ENCODE measurements around the gene MICALL2. TPM values are rescaled to one million over a fixed set of nuclear protein-coding genes. Genes with fewer than 3 reads are reported as not detected.

The MICALL2 gene
- total RNA-seq, 1 experiment from 2014 or later, result not detected

GRCh38 chr7:1402791-1403637 is 56.3 kb downstream of the MICALL2 start:
- H3K36me3 ChIP-seq (ENCODE audit: insufficient read depth, low read length), result no peaks in the 10 kb centered on the region
- DNase-seq, result no peak
- no peaks in the 10 kb centered on the region for H3K79me2 ChIP-seq (ENCODE audit: low read length)
- H3K9me2 ChIP-seq (replicated peaks; ENCODE audit: insufficient read depth, low read length), result no peaks in the 10 kb centered on the region
- no peak overlapping the region for H3K4me3 ChIP-seq (ENCODE audit: low read length)
- no peak overlapping the region for H3K4me2 ChIP-seq (ENCODE audit: low read depth, low read length, poor library complexity, severe bottlenecking)
- H3K4me1 ChIP-seq (ENCODE audit: low read length), result no peaks in the 10 kb centered on the region
- H3K27ac ChIP-seq (ENCODE audit: low read length), result no peak overlapping the region
- H2AFZ ChIP-seq (ENCODE audit: low read length), result no peak overlapping the region
- no peak overlapping the region for H3K9ac ChIP-seq (ENCODE audit: low read length)
- H4K20me1 ChIP-seq (ENCODE audit: insufficient read depth, low read depth, low read length), result no peaks in the 10 kb centered on the region
- H3K27me3 ChIP-seq (ENCODE audit: low read length), result no peaks in the 10 kb centered on the region
- H3K9me3 ChIP-seq (ENCODE audit: low read length), result no peaks in the 10 kb centered on the region

- Histone ChIP-seq H3K4me1 (ENCODE audit: low read length) (no peaks in the 10 kb centered on the region), H2AFZ (ENCODE audit: low read length) (no peak overlapping the region), H3K79me2 (ENCODE audit: low read length) (no peaks in the 10 kb centered on the region), H3K9me3 (ENCODE audit: low read length) (no peaks in the 10 kb centered on the region), H3K4me2 (ENCODE audit: low read depth, low read length, poor library complexity, severe bottlenecking) (no peak overlapping the region), H3K27me3 (ENCODE audit: low read length) (no peaks in the 10 kb centered on the region), H3K4me3 (ENCODE audit: low read length) (no peak overlapping the region), H3K9ac (ENCODE audit: low read length) (no peak overlapping the region), H3K9me2 (replicated peaks; ENCODE audit: insufficient read depth, low read length) (no peaks in the 10 kb centered on the region), H3K36me3 (ENCODE audit: insufficient read depth, low read length) (no peaks in the 10 kb centered on the region), H3K27ac (ENCODE audit: low read length) (no peak overlapping the region), H4K20me1 (ENCODE audit: insufficient read depth, low read depth, low read length) (no peaks in the 10 kb centered on the region)
- DNase-seq, result no peak
Observed at GRCh38 chr7:1402110-1402790, 57.0 kb downstream of the MICALL2 start.

DNA sequence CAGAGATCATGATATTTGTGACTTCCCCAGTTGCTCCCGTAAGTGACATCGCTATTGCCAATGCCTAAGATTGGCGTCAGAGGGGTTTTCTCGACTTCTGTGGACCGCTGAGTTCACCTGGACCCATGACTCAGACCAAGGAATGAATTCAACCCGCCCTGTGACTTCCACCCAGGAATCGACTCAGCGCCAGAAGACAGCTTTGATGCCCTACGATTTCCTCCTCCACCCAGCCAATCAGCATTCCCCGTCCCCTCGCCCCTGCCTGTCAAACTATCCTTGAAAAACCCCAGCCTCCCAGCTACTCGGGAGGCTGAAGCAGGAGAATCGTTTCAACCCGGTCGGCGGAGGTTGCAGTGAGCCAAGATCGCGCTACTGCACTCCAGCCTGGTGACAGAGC is 58.3 kb downstream of the MICALL2 start:
- Histone ChIP-seq H3K36me3 (ENCODE audit: insufficient read depth, low read length) (no peaks in the 10 kb centered on the region), H3K4me2 (ENCODE audit: low read depth, low read length, poor library complexity, severe bottlenecking) (no peak overlapping the region), H3K9ac (ENCODE audit: low read length) (no peak overlapping the region), H3K9me2 (replicated peaks; ENCODE audit: insufficient read depth, low read length) (no peaks in the 10 kb centered on the region), H3K9me3 (ENCODE audit: low read length) (no peaks in the 10 kb centered on the region), H4K20me1 (ENCODE audit: insufficient read depth, low read depth, low read length) (no peaks in the 10 kb centered on the region), H3K4me1 (ENCODE audit: low read length) (no peaks in the 10 kb centered on the region), H3K79me2 (ENCODE audit: low read length) (no peaks in the 10 kb centered on the region), H3K4me3 (ENCODE audit: low read length) (no peak overlapping the region), H3K27me3 (ENCODE audit: low read length) (no peaks in the 10 kb centered on the region), H3K27ac (ENCODE audit: low read length) (no peak overlapping the region), H2AFZ (ENCODE audit: low read length) (no peak overlapping the region)
- no peak for DNase-seq

DNA sequence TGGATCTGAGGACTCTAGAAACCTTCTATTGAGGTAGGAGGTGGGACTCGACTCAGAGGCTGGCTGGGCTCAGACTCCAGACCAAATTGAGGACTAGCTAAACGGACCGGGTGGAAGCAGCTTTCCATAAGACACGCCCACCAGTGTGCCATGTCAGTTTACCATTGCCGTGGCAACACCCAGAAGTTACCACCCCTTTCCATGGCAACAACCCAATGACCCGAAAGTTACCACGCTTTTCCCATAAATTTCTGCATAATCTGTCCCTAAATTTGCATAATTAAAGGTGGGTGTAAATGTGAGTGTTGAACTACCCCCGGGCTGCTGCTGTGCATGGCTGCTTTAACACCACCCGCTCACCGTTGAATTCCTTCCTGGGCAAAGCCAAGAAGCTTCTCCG is 58.9 kb downstream of the MICALL2 start:
- Histone ChIP-seq H3K9ac (ENCODE audit: low read length) (no peak overlapping the region), H3K27me3 (ENCODE audit: low read length) (no peaks in the 10 kb centered on the region), H3K27ac (ENCODE audit: low read length) (no peak overlapping the region), H3K4me2 (ENCODE audit: low read depth, low read length, poor library complexity, severe bottlenecking) (no peak overlapping the region), H3K9me3 (ENCODE audit: low read length) (no peaks in the 10 kb centered on the region), H3K4me1 (ENCODE audit: low read length) (no peaks in the 10 kb centered on the region), H3K4me3 (ENCODE audit: low read length) (no peak overlapping the region), H2AFZ (ENCODE audit: low read length) (no peak overlapping the region), H3K9me2 (replicated peaks; ENCODE audit: insufficient read depth, low read length) (no peaks in the 10 kb centered on the region), H4K20me1 (ENCODE audit: insufficient read depth, low read depth, low read length) (no peaks in the 10 kb centered on the region), H3K79me2 (ENCODE audit: low read length) (no peaks in the 10 kb centered on the region), H3K36me3 (ENCODE audit: insufficient read depth, low read length) (no peaks in the 10 kb centered on the region)
- no peak for DNase-seq

- H3K4me3 ChIP-seq (ENCODE audit: low read length), result no peak overlapping the region
- H3K27ac ChIP-seq (ENCODE audit: low read length), result no peak overlapping the region
- no peaks in the 10 kb centered on the region for H3K79me2 ChIP-seq (ENCODE audit: low read length)
- H2AFZ ChIP-seq (ENCODE audit: low read length), result no peak overlapping the region
- H3K9me3 ChIP-seq (ENCODE audit: low read length), result no peaks in the 10 kb centered on the region
- DNase-seq, result no peak
- H3K9me2 ChIP-seq (replicated peaks; ENCODE audit: insufficient read depth, low read length), result no peaks in the 10 kb centered on the region
- no peaks in the 10 kb centered on the region for H3K36me3 ChIP-seq (ENCODE audit: insufficient read depth, low read length)
- H4K20me1 ChIP-seq (ENCODE audit: insufficient read depth, low read depth, low read length), result no peaks in the 10 kb centered on the region
- H3K9ac ChIP-seq (ENCODE audit: low read length), result no peak overlapping the region
- no peaks in the 10 kb centered on the region; the same call in 1 of the 2 replicates for H3K27me3 ChIP-seq (ENCODE audit: low read length)
- no peak overlapping the region for H3K4me2 ChIP-seq (ENCODE audit: low read depth, low read length, poor library complexity, severe bottlenecking)
- no peaks in the 10 kb centered on the region for H3K4me1 ChIP-seq (ENCODE audit: low read length)
Observed at GRCh38 chr7:1397491-1398327, 61.6 kb downstream of the MICALL2 start.

- Histone ChIP-seq H3K9me3 (ENCODE audit: low read length) (peaks cover 4% of the 10 kb centered on the region), H2AFZ (ENCODE audit: low read length) (no peak overlapping the region), H4K20me1 (ENCODE audit: insufficient read depth, low read depth, low read length) (no peaks in the 10 kb centered on the region), H3K27me3 (ENCODE audit: low read length) (peaks cover 6% of the 10 kb centered on the region; the same call in 1 of the 2 replicates), H3K9ac (ENCODE audit: low read length) (no peak overlapping the region), H3K9me2 (replicated peaks; ENCODE audit: insufficient read depth, low read length) (no peaks in the 10 kb centered on the region), H3K36me3 (ENCODE audit: insufficient read depth, low read length) (no peaks in the 10 kb centered on the region), H3K79me2 (ENCODE audit: low read length) (no peaks in the 10 kb centered on the region), H3K4me2 (ENCODE audit: low read depth, low read length, poor library complexity, severe bottlenecking) (no peak overlapping the region), H3K4me1 (ENCODE audit: low read length) (no peaks in the 10 kb centered on the region), H3K27ac (ENCODE audit: low read length) (no peak overlapping the region), H3K4me3 (ENCODE audit: low read length) (no peak overlapping the region)
- DNase-seq, result no peak
Observed at GRCh38 chr7:1396195-1396594, 63.1 kb downstream of the MICALL2 start.

DNA sequence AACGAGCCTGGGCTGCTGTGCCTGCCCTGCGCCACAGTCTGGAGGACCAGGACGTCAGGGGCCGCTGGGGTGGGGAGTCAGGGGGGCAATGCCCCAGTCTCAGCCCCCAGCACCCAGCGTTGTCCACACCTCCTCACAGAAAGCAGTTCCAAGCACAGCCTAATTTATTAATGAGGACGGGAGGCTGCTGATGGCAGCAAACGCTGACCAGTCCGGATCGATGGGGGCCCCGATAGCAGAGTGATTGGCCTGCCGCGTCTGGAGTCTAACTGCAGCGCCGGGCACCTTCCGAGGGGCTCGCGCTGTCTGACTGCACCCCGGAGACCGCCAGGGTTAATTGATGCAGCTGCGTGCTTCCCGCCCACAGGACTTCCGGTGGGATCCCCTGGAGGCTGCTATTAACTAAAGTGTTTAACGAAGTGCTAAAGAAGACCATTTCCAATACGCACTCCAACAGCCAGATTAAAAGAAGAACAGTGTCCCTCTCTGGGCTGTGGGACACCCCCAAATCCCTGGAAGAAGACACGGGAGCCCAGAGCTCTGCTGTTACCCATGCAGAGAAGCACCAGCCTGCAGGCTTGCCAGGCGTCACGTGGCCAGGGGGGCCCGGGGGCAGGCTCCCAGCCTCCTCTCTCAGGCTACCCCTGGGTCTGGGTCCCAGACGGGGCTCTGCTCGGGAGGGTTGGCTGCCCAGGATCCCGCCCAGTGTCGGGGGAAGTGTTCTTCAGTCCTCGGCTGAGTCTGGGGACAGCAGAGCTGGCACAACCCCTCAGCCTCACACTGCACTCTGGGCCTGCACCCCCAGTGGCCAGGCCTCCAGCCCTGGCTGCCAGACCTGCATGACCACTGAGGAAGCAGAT is 63.8 kb downstream of the MICALL2 start:
- Histone ChIP-seq H3K4me3 (ENCODE audit: low read length) (no peak overlapping the region), H4K20me1 (ENCODE audit: insufficient read depth, low read depth, low read length) (no peaks in the 10 kb centered on the region), H3K9ac (ENCODE audit: low read length) (no peak overlapping the region), H3K9me2 (replicated peaks; ENCODE audit: insufficient read depth, low read length) (no peaks in the 10 kb centered on the region), H3K79me2 (ENCODE audit: low read length) (no peaks in the 10 kb centered on the region), H3K27me3 (ENCODE audit: low read length) (peaks cover 6% of the 10 kb centered on the region; the same call in 1 of the 2 replicates), H3K27ac (ENCODE audit: low read length) (no peak overlapping the region), H2AFZ (ENCODE audit: low read length) (no peak overlapping the region), H3K4me1 (ENCODE audit: low read length) (no peaks in the 10 kb centered on the region), H3K36me3 (ENCODE audit: insufficient read depth, low read length) (no peaks in the 10 kb centered on the region), H3K9me3 (ENCODE audit: low read length) (peaks cover 5% of the 10 kb centered on the region), H3K4me2 (ENCODE audit: low read depth, low read length, poor library complexity, severe bottlenecking) (no peak overlapping the region)
- DNase-seq, result no peak

Measured in Karpas-422 (cell line).